ENCODE measurements around the gene RNF152. TPM values are rescaled to one million over a fixed set of nuclear protein-coding genes. Genes with fewer than 3 reads are reported as not detected.

The RNF152 gene
- total RNA-seq, 2 donors from 2014 or later = 90.8 to 119 TPM

DNA sequence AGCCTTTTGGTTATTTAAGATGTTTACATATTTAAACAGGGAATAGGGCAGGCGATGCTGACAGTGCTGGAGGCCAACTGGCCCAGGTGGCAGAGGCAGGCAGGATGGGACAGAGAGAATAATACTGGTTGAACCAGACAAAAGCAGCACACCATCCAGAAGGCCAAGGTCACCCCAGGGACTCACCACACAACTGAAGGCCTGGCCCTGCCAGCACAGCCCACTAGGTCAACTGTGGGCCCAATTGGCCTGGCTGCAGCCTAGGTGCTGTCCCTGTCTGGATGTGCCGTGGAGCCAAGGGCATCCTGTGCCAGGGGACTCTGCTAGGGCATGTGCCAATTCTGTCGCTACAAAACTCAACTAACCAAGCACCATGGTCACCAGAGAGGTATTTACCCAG, 69.2 kb downstream of the RNF152 start:
- Histone ChIP-seq H3K9ac (ENCODE audit: extremely low read depth, low read length, poor library complexity, severe bottlenecking) (no peak overlapping the region), H3K4me3 (ENCODE audit: low read length) (no peak overlapping the region), H3K27me3 (ENCODE audit: control insufficient read depth, insufficient read depth, low read length, poor library complexity, severe bottlenecking) (no peaks in the 10 kb centered on the region), H3K36me3 (ENCODE audit: control insufficient read depth, insufficient read depth, low read length) (peaks cover 79% of the 10 kb centered on the region), H3K27ac (ENCODE audit: low read depth, low read length) (no peak overlapping the region), H3K9me3 (ENCODE audit: control insufficient read depth, low read length) (peaks cover 8% of the 10 kb centered on the region), H3K4me1 (ENCODE audit: control insufficient read depth, insufficient read depth, low read length) (peaks cover 24% of the 10 kb centered on the region)
- 90 to 97% methylated on average over 3 of the region's 3 CpGs for WGBS, 2 experiments (ENCODE audit: insufficient coverage in 1 of 2, insufficient read length in 1 of 2)
- Mint-ChIP-seq H3K4me3 (no peak overlapping the region), H3K27me3 (ENCODE audit: insufficient read depth) (no peaks in the 10 kb centered on the region), H3K9me3 (no peaks in the 10 kb centered on the region), H3K36me3 (ENCODE audit: low read depth) (peaks cover 54% of the 10 kb centered on the region), H3K27ac (no peak overlapping the region), H3K4me1 (peaks cover 45% of the 10 kb centered on the region)
- DNase-seq = no peak
- TF ChIP-seq, protein P1, sequence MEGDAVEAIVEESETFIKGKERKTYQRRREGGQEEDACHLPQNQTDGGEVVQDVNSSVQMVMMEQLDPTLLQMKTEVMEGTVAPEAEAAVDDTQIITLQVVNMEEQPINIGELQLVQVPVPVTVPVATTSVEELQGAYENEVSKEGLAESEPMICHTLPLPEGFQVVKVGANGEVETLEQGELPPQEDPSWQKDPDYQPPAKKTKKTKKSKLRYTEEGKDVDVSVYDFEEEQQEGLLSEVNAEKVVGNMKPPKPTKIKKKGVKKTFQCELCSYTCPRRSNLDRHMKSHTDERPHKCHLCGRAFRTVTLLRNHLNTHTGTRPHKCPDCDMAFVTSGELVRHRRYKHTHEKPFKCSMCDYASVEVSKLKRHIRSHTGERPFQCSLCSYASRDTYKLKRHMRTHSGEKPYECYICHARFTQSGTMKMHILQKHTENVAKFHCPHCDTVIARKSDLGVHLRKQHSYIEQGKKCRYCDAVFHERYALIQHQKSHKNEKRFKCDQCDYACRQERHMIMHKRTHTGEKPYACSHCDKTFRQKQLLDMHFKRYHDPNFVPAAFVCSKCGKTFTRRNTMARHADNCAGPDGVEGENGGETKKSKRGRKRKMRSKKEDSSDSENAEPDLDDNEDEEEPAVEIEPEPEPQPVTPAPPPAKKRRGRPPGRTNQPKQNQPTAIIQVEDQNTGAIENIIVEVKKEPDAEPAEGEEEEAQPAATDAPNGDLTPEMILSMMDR (conservative IDR thresholded peaks at IDR 0.05) = no peak

GRCh38 chr18:61822879-61823278, 69.9 kb downstream of the RNF152 start:
- Mint-ChIP-seq H3K4me3 (no peak overlapping the region), H3K36me3 (ENCODE audit: low read depth) (peaks cover 47% of the 10 kb centered on the region), H3K9me3 (no peaks in the 10 kb centered on the region), H3K4me1 (peaks cover 42% of the 10 kb centered on the region), H3K27me3 (ENCODE audit: insufficient read depth) (no peaks in the 10 kb centered on the region), H3K27ac (no peak overlapping the region)
- Histone ChIP-seq H3K27me3 (ENCODE audit: control insufficient read depth, insufficient read depth, low read length, poor library complexity, severe bottlenecking) (no peaks in the 10 kb centered on the region), H3K4me1 (ENCODE audit: control insufficient read depth, insufficient read depth, low read length) (peaks cover 24% of the 10 kb centered on the region), H3K9me3 (ENCODE audit: control insufficient read depth, low read length) (peaks cover 8% of the 10 kb centered on the region), H3K4me3 (ENCODE audit: low read length) (no peak overlapping the region), H3K9ac (ENCODE audit: extremely low read depth, low read length, poor library complexity, severe bottlenecking) (no peak overlapping the region), H3K27ac (ENCODE audit: low read depth, low read length) (no peak overlapping the region), H3K36me3 (ENCODE audit: control insufficient read depth, insufficient read depth, low read length) (peaks cover 77% of the 10 kb centered on the region)
- DNase-seq = no peak
- TF ChIP-seq, protein P1 (conservative IDR thresholded peaks at IDR 0.05) = no peak
- 96 to 97% methylated on average over 4 of the region's 4 CpGs for whole genome bisulfite sequencing, 2 experiments (ENCODE audit: insufficient coverage in 1 of 2, insufficient read length in 1 of 2)

DNA sequence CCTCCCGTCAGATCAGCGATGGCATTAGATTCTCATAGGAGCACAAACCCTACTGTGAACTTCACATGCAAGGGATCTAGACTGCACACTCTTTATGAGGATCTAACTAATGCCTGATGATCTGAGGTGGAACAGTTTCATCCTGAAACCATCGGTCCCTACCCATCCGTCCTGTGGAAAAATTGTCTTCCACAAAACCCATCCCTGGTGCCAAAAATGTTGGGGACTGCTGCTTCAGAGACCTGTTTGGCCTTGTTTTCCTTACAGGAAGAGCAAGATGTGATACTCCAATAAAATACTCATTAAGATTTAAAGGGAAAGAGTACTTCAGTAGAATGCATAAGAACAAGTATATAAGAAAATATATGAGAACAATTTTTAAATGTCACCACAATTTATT, 71.1 kb downstream of the RNF152 start:
- no peak overlapping the region for H3K27ac Mint-ChIP-seq
- Histone ChIP-seq H3K36me3 (ENCODE audit: control insufficient read depth, insufficient read depth, low read length) (peaks cover 80% of the 10 kb centered on the region), H3K9ac (ENCODE audit: extremely low read depth, low read length, poor library complexity, severe bottlenecking) (no peak overlapping the region), H3K4me3 (ENCODE audit: low read length) (no peak overlapping the region), H3K9me3 (ENCODE audit: control insufficient read depth, low read length) (peaks cover 8% of the 10 kb centered on the region), H3K27me3 (ENCODE audit: control insufficient read depth, insufficient read depth, low read length, poor library complexity, severe bottlenecking) (no peaks in the 10 kb centered on the region), H3K27ac (ENCODE audit: low read depth, low read length) (no peak overlapping the region), H3K4me1 (ENCODE audit: control insufficient read depth, insufficient read depth, low read length) (peaks cover 19% of the 10 kb centered on the region)
- DNase-seq = no peak
- H3K27me3 Mint-ChIP-seq (ENCODE audit: insufficient read depth) = no peaks in the 10 kb centered on the region
- peaks cover 31% of the 10 kb centered on the region for H3K4me1 Mint-ChIP-seq
- no peaks in the 10 kb centered on the region for H3K9me3 Mint-ChIP-seq
- H3K4me3 Mint-ChIP-seq = no peak overlapping the region
- WGBS, 2 experiments (ENCODE audit: insufficient coverage in 1 of 2, insufficient read length in 1 of 2) = 94 to 100% methylated on average over 4 of the region's 4 CpGs
- TF ChIP-seq, protein P1 (conservative IDR thresholded peaks at IDR 0.05) = no peak
- peaks cover 48% of the 10 kb centered on the region for H3K36me3 Mint-ChIP-seq (ENCODE audit: low read depth)
